Activated CD4-positive, alpha-beta T cell treated with anti-CD3 and anti-CD28 coated beads for 4 hours (primary cell): Measurements from ENCODE around the gene USP10.
A peak's percentile ranks its signal among the peaks of the same experiment; 100 is the strongest.

Experiments used
- DNase-seq, 2 donors: peaks; one replicate each; pipeline ENCODE4 v3.0.0-alpha.2; 2020

The USP10 gene

GRCh38 chr16:84753412-84754326, 53.9 kb downstream of the USP10 start:
- DNase-seq = no peak

GRCh38 chr16:84754353-84754856, 54.6 kb downstream of the USP10 start:
- peak; percentile 59 to 76 for DNase-seq

- no peak for DNase-seq
These were observed 55.3 kb downstream of the USP10 start for GRCh38 chr16:84754956-84755672.

GRCh38 chr16:84756830-84757229, 57.0 kb downstream of the USP10 start:
- DNase-seq = no peak

GRCh38 chr16:84758627-84759026, 58.8 kb downstream of the USP10 start:
- DNase-seq = no peak

- DNase-seq = no peak
These were observed 59.3 kb downstream of the USP10 start for GRCh38 chr16:84759061-84759460.

GRCh38 chr16:84759906-84760305, 60.1 kb downstream of the USP10 start:
- DNase-seq = no peak

- no peak for DNase-seq
These were observed 61.9 kb downstream of the USP10 start for GRCh38 chr16:84761448-84762368.

GRCh38 chr16:84763164-84763563, 63.4 kb downstream of the USP10 start:
- DNase-seq = no peak

GRCh38 chr16:84763629-84764028, 63.8 kb downstream of the USP10 start:
- no peak for DNase-seq

GRCh38 chr16:84764970-84765369, 65.2 kb downstream of the USP10 start:
- no peak for DNase-seq

GRCh38 chr16:84765616-84766580, 66.1 kb downstream of the USP10 start:
- no peak for DNase-seq

GRCh38 chr16:84766978-84767773, 67.4 kb downstream of the USP10 start:
- no peak for DNase-seq

GRCh38 chr16:84768061-84768807, 68.4 kb downstream of the USP10 start:
- DNase-seq = no peak

GRCh38 chr16:84768808-84769197, 69.0 kb downstream of the USP10 start:
- DNase-seq = no peak

GRCh38 chr16:84769416-84769815, 69.6 kb downstream of the USP10 start:
- no peak for DNase-seq

- DNase-seq = no peak
These were observed 73.5 kb downstream of the USP10 start for GRCh38 chr16:84773312-84773711.

GRCh38 chr16:84774810-84775209, 75.0 kb downstream of the USP10 start:
- no peak for DNase-seq

GRCh38 chr16:84775262-84775810, 75.5 kb downstream of the USP10 start:
- DNase-seq = no peak

GRCh38 chr16:84777435-84777834, 77.6 kb downstream of the USP10 start:
- no peak for DNase-seq
